Measurements from ENCODE around the gene ACOT9.

DNA sequence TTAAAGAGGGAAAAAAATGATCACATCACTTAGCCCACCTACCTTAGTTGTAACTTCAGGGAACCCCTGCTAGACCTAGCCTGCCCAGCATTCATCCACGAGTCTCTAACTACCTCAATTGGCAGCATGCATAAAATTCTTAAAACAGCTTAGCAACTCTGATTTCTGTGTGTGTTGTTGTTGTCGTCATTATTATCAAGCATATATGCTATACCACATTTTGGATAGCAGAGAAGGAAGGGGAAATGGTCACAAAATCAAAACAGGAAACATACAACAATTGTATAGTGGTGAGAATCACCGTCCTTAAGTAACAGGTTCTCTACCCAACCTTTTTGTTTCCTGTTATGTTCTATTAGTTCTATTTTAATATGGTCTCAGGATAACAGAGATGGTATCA, 2.7 kb upstream of the ACOT9 start:
- TF ChIP-seq, protein P1, sequence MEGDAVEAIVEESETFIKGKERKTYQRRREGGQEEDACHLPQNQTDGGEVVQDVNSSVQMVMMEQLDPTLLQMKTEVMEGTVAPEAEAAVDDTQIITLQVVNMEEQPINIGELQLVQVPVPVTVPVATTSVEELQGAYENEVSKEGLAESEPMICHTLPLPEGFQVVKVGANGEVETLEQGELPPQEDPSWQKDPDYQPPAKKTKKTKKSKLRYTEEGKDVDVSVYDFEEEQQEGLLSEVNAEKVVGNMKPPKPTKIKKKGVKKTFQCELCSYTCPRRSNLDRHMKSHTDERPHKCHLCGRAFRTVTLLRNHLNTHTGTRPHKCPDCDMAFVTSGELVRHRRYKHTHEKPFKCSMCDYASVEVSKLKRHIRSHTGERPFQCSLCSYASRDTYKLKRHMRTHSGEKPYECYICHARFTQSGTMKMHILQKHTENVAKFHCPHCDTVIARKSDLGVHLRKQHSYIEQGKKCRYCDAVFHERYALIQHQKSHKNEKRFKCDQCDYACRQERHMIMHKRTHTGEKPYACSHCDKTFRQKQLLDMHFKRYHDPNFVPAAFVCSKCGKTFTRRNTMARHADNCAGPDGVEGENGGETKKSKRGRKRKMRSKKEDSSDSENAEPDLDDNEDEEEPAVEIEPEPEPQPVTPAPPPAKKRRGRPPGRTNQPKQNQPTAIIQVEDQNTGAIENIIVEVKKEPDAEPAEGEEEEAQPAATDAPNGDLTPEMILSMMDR (conservative IDR thresholded peaks at IDR 0.05; ENCODE audit: low read depth in 2 of 2) = no peak
- no peak for TF ChIP-seq JUNB (IDR thresholded peaks at IDR 0.05; ENCODE audit: unreplicated experiment)
